ENCODE measurements around the gene ATP1A4.
A peak's percentile ranks its signal among the peaks of the same experiment; 100 is the strongest.
"Not testable (repeated sequence)": the region's sequence is repeated elsewhere in the genome, so short reads cannot be mapped to it uniquely, and the experiment has no call there.

The ATP1A4 gene

DNA sequence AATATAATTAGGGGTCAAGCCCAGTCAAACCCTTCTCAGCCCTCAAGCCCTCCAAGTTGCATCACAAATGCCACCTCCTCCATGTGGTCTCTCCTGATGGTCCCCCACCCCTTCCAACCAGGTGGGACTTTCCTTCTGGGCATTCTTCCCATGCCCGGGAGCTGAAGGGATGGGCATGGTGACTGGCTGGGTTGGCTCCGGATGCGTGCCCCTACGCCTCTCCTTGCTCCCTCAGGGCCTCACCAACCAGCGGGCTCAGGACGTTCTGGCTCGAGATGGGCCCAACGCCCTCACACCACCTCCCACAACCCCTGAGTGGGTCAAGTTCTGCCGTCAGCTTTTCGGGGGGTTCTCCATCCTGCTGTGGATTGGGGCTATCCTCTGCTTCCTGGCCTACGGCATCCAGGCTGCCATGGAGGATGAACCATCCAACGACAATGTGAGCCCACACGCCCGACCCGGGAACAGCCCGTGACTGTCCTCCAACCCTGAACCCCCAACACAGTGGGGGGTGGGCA is 28.4 kb upstream of the ATP1A4 start:
- in situ Hi-C loops (cut with HindIII; ENCODE audit: low sequenced_read_pairs), result no loop called here
- H3K4me3 ChIP-seq (ENCODE audit: low read depth, low read length), result no peak overlapping the region
- DNase-seq (ENCODE audit: low read depth), result no peak
- TF ChIP-seq CTCF (IDR thresholded peaks at IDR 0.05; ENCODE audit: low read depth, low read length, missing control alignments), result no peak

DNA sequence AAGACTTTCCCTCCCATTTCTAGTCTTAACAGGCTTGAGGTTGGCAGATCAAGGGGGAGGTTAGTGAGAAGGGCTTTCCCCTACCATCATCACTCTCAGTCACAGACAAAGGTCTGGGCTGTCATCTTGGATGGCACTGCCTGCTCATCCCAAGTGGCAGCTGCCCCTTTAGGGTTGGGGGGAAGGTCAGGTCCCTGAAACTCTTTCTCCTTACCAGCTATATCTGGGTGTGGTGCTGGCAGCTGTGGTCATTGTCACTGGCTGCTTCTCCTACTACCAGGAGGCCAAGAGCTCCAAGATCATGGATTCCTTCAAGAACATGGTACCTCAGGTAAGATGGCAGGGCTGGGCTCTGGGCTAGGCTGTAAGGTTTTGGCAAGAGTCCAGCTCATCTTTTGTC is 27.7 kb upstream of the ATP1A4 start:
- H3K4me3 ChIP-seq (ENCODE audit: low read depth, low read length), result no peak overlapping the region
- no peak for DNase-seq (ENCODE audit: low read depth)
- in situ Hi-C loops (cut with HindIII; ENCODE audit: low sequenced_read_pairs), result no loop called here
- no peak for TF ChIP-seq CTCF (IDR thresholded peaks at IDR 0.05; ENCODE audit: low read depth, low read length, missing control alignments)

DNA sequence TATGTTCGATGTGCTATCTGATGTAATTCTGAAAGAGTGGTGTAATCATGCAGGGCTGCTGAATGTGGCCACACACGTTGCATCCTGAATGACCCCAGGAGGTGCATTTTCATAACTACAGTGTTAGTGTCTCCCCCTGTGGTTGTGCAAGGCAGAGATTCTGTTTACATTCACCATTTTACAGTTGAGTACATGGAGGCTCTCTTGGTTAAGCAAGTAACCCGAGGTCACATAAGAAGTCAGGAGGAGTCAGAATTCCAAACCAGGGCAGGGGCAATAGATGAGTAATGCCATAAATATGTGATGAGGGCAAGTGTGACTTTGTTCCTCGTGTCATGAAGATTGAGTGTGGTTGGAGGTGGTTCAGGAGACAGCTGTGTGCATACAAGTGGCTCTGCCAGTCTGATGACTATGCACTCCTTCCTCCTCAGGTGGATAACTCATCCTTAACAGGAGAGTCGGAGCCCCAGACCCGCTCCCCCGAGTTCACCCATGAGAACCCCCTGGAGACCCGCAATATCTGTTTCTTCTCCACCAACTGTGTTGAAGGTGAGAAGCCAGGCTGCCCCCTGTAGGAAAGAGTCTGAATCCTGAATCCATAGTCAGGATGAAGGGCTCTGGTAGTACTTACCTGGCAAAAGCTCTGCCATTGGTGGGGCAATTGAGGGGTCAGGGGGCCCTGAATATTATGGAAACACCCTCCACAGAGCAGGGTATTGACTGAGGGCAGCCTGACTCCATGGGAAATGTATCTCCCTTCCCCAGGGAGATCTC is 26.5 kb upstream of the ATP1A4 start:
- H3K4me3 ChIP-seq (ENCODE audit: low read depth, low read length), result no peak overlapping the region
- TF ChIP-seq CTCF (IDR thresholded peaks at IDR 0.05; ENCODE audit: low read depth, low read length, missing control alignments), result peak; percentile 26
- in situ Hi-C loops (cut with HindIII; ENCODE audit: low sequenced_read_pairs), result no loop called here
- peak; percentile 16 for DNase-seq (ENCODE audit: low read depth)

- no peak for TF ChIP-seq CTCF (IDR thresholded peaks at IDR 0.05; ENCODE audit: low read depth, low read length, missing control alignments)
- DNase-seq (ENCODE audit: low read depth), result no peak
- in situ Hi-C loops (cut with HindIII; ENCODE audit: low sequenced_read_pairs), result no loop called here
- no peak overlapping the region for H3K4me3 ChIP-seq (ENCODE audit: low read depth, low read length)
These were observed 25.7 kb upstream of the ATP1A4 start for GRCh38 chr1:160125746-160126145.

GRCh38 chr1:160126342-160126741 is 25.1 kb upstream of the ATP1A4 start:
- in situ Hi-C loops (cut with HindIII; ENCODE audit: low sequenced_read_pairs); H3K4me3 ChIP-seq (ENCODE audit: low read depth, low read length); DNase-seq (ENCODE audit: low read depth): not testable (repeated sequence)

- in situ Hi-C loops (cut with HindIII; ENCODE audit: low sequenced_read_pairs), result no loop called here
These were observed 24.0 kb upstream of the ATP1A4 start for GRCh38 chr1:160127381-160127780.

More at GRCh38 chr1:160127381-160127780, 24.0 kb upstream of the ATP1A4 start:
- TF ChIP-seq CTCF (IDR thresholded peaks at IDR 0.05; ENCODE audit: low read depth, low read length, missing control alignments), result no peak
- DNase-seq (ENCODE audit: low read depth), result no peak
- H3K4me3 ChIP-seq (ENCODE audit: low read depth, low read length), result no peak overlapping the region

All from astrocyte of the cerebellum (primary cell).